Body of pancreas (tissue), 4 donors: ENCODE data around the gene APOA1. TPM values are rescaled to one million over a fixed set of nuclear protein-coding genes. Genes with fewer than 3 reads are reported as not detected.

Experiments used
- ATAC-seq: fragments of 150-250 bp; one replicate; pipeline ENCODE4 v1.9.1; 2016
- DNase-seq, 4 donors: peaks; one replicate each; pipeline ENCODE4 v3.0.0-alpha.2; 2019
- H3K27ac ChIP-seq, 4 donors: fragments of 200-600 bp; sonication (generic); 1 replicate in 3 of 4; 2 replicates in 1 of 4; pipeline versions ENCODE4 v1.5.1 to v1.6.1; 2016 to 2019; ENCODE audit warnings: mild to moderate bottlenecking in 1 of 4, mixed read lengths in 1 of 4, moderate library complexity in 1 of 4
- H3K27me3 ChIP-seq, 2 donors: fragments of 200-600 bp; sonication (generic); one replicate each; pipeline ENCODE4 v1.6.0; 2016; ENCODE audit warnings: mild to moderate bottlenecking in 1 of 2
- H3K36me3 ChIP-seq, 2 donors: fragments of 200-600 bp; sonication (generic); replicated peaks in 1 of 2; 2 replicates each; pipeline ENCODE4 v1.5.1; 2016; ENCODE audit warnings: low read depth in 2 of 2; ENCODE audit not compliant: insufficient read depth in 1 of 2
- H3K4me1 ChIP-seq: fragments of 200-600 bp; sonication (generic); one replicate; pipeline ENCODE4 v1.6.0; 2016
- H3K4me3 ChIP-seq, 2 donors: fragments of 200-600 bp; sonication (generic); 1 replicate in 1 of 2; 2 replicates in 1 of 2; pipeline ENCODE4 v1.5.1; 2016 to 2019
- H3K9me3 ChIP-seq, 3 donors: fragments of 200-600 bp; sonication (generic); 1 replicate in 2 of 3; 2 replicates in 1 of 3; pipeline ENCODE4 v1.5.1; 2016
- POLR2A ChIP-seq, 3 donors: fragments of 450-650 bp; IDR thresholded peaks; one replicate each; pipeline ENCODE4 v1.6.1; 2016; ENCODE audit warnings: antibody characterized with exemption in 3 of 3, mild to moderate bottlenecking in 2 of 3
- WGBS, 2 donors: methylation state at CpG; one replicate each; pipeline ENCODE4 v1.1.5; 2017; 5-methylcytosine and 5-hydroxymethylcytosine counted together
- intact Hi-C: fragments of 100-400 bp; cut with DNase I; formaldehyde crosslinking; loops from one replicate; pipeline ENCODE4 v1.15.1; 2023
- total RNA-seq, 2 donors: library from RNA; depleted of rRNA; stranded (reverse); fragments of >200 nt; gene quantifications; one replicate each; pipeline ENCODE4 v1.1.0, GENCODE V29; 2016
- TF ChIP-seq, protein P1 (sequence below), 7 experiments: fragments of 450-650 bp in 4 of 7; fragments of 200-600 bp in 3 of 7; sonication (generic) in 3 of 7; IDR thresholded peaks; one replicate each; pipeline ENCODE4 v1.5.1; 2016 to 2019; ENCODE audit warnings: antibody characterized with exemption in 7 of 7

The APOA1 gene
- total RNA-seq, 2 donors from 2014 or later, result 1.0 to 16.8 TPM

DNA sequence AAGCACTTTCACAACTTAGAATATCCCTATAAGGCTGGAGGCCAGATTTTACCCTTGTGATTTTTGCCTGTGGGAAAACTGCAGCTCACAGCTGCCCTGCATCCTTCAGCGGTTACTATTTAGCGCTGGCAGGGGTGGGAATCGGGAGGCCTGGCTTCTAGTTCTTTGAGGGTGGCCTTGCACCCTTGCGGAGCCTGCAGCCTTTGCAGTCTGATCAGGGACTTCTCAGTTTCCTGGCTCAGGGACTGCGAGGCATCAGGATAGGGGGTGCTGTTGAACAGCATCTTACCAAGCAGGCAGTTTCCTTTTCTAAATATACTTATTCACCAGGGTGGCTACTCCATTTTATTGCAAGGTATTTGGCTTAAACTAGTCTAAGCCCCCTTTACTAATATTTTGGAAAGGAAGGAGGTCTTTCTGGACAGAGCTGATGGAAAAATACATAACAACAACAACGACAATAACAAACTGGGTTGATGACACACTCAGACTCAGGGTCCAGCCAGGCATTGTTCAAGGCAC, 2.9 kb upstream of the APOA1 start:
- no peaks in the 10 kb centered on the region for H3K27me3 ChIP-seq
- H3K4me1 ChIP-seq, result peaks cover 18% of the 10 kb centered on the region
- intact Hi-C loops, result no loop called here
- H3K9me3 ChIP-seq, result no peaks in the 10 kb centered on the region
- H3K36me3 ChIP-seq, result peaks cover 0 to 7% of the 10 kb centered on the region in 2 donors
- no peak for ATAC-seq
- DNase-seq, result no peak
- TF ChIP-seq, protein P1, sequence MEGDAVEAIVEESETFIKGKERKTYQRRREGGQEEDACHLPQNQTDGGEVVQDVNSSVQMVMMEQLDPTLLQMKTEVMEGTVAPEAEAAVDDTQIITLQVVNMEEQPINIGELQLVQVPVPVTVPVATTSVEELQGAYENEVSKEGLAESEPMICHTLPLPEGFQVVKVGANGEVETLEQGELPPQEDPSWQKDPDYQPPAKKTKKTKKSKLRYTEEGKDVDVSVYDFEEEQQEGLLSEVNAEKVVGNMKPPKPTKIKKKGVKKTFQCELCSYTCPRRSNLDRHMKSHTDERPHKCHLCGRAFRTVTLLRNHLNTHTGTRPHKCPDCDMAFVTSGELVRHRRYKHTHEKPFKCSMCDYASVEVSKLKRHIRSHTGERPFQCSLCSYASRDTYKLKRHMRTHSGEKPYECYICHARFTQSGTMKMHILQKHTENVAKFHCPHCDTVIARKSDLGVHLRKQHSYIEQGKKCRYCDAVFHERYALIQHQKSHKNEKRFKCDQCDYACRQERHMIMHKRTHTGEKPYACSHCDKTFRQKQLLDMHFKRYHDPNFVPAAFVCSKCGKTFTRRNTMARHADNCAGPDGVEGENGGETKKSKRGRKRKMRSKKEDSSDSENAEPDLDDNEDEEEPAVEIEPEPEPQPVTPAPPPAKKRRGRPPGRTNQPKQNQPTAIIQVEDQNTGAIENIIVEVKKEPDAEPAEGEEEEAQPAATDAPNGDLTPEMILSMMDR (IDR thresholded peaks at IDR 0.05), result no peak
- TF ChIP-seq POLR2A (IDR thresholded peaks at IDR 0.05), result no peak
- no peak overlapping the region for H3K4me3 ChIP-seq
- H3K27ac ChIP-seq, result no peak overlapping the region
- 26 to 39% methylated on average over 6 of the region's 6 CpGs for WGBS, 2 donors

DNA sequence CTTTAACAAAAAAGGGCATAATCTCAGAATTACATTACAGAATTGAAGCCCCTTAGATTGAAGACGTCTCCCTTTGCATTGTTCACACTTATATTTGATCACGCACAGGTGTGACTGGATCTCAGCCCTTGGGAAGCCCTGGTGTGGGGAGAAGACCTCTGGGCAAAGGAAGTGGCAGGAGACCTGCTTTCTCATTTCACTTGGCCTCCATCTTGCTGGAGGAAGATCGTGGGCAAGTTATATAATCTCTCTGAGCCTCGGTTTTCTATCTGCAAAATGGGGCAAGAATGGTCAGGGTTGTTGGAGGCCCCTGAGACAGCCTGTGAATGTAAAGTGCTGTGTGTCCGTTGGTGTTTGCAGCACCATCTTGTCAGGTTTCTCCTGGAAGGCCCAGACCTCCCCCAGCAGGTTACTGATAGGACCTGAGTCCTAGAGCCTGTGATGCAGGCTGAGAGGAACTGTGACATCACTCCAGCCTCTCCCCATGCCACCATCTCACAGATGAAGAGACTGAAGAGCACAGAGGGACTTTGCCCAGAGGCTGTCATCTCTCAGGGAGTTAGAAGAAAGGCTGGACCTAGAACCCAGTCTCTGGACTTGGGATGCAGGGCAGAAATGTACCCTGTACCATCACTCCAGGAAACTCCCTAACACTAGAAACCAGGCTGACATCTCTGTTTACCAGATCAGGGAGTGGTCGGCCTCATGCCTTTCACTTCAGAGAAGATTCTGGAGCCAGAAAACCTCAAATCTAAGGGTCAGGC, 1.1 kb upstream of the APOA1 start:
- no peaks in the 10 kb centered on the region for H3K9me3 ChIP-seq
- no peaks in the 10 kb centered on the region for H3K27me3 ChIP-seq
- H3K27ac ChIP-seq, result no peak overlapping the region
- no peak for ATAC-seq
- intact Hi-C loops, result loop anchor here (5.0 kb wide), 1 partner anchor 46 kb away; the partner anchor contains the start of gene APOA5
- H3K4me1 ChIP-seq, result peaks cover 34% of the 10 kb centered on the region
- no peak for DNase-seq
- no peak overlapping the region for H3K4me3 ChIP-seq
- peaks cover 0 to under 1% of the 10 kb centered on the region in 2 donors for H3K36me3 ChIP-seq
- no peak for TF ChIP-seq POLR2A (IDR thresholded peaks at IDR 0.05)
- TF ChIP-seq, protein P1 (IDR thresholded peaks at IDR 0.05), result no peak
- 77 to 81% methylated on average over 6 of the region's 6 CpGs for WGBS, 2 donors

DNA sequence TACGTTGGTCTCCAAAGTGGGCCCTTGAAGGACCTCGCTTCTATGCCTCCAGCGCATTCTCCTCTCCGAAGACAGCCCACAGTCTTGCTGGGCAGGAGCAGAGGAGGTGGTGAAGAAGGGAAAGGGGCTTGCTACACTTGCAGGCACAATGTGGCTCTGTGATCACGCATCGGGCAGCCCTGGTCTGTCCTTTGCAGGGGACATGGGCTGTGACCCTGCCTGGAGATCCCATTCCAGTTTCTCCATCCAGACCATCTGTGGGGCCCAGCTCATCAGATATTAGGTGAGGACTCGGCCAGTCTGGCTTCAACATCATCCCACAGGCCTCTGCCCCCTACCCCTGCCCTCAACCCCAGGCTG, 810 bp downstream of the APOA1 start:
- Histone ChIP-seq H3K9me3 (no peaks in the 10 kb centered on the region), H3K4me1 (peaks cover 52% of the 10 kb centered on the region), H3K27ac (no peak overlapping the region), H3K27me3 (no peaks in the 10 kb centered on the region), H3K36me3 (no peaks in the 10 kb centered on the region), H3K4me3 (no peak overlapping the region)
- no peak for TF ChIP-seq POLR2A (IDR thresholded peaks at IDR 0.05)
- TF ChIP-seq, protein P1 (IDR thresholded peaks at IDR 0.05), result no peak
- ATAC-seq (no peak), DNase-seq (no peak)
- intact Hi-C loops, result loop anchor here (5.0 kb wide), 1 partner anchor 44 kb away; the partner anchor contains the start of gene APOA5
- WGBS, 2 donors, result 74 to 91% methylated on average over 5 to 7 of the region's 7 CpGs

DNA sequence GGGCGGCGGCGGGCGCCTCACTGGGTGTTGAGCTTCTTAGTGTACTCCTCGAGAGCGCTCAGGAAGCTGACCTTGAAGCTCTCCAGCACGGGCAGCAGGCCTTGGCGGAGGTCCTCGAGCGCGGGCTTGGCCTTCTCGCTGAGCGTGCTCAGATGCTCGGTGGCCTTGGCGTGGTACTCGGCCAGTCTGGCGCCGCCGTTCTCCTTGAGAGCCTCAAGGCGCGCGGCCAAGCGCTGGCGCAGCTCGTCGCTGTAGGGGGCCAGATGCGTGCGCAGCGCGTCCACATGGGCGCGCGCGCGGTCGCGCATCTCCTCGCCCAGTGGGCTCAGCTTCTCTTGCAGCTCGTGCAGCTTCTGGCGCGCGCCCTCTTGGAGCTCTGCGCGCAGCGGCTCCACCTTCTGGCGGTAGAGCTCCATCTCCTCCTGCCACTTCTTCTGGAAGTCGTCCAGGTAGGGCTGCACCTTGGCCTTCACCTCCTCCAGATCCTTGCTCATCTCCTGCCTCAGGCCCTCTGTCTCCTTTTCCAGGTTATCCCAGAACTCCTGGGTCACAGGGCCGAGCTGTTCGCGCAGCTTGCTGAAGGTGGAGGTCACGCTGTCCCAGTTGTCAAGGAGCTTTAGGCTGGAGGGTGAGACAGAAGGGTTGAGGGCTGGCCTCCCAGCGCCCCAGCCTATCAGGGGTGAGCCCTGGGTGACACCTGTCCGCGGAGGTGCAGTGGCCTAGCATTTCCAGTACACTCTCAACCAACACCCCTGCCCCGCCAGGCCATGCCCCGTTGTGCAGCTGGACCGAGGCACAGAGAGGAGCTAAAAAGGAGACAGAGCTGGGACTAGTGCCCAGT, 1.4 kb downstream of the APOA1 start:
- Histone ChIP-seq H3K4me3 (no peak overlapping the region), H3K36me3 (no peaks in the 10 kb centered on the region), H3K4me1 (peaks cover 57% of the 10 kb centered on the region), H3K9me3 (no peaks in the 10 kb centered on the region), H3K27me3 (no peaks in the 10 kb centered on the region), H3K27ac (peak overlapping the region in 3 of 4 donors; percentile 3 to 64 (median 54))
- intact Hi-C loops, result loop anchor here (5.0 kb wide), 1 partner anchor 44 kb away; the partner anchor contains the start of gene APOA5
- ATAC-seq, result peak; percentile 85
- 9 to 40% methylated on average over 6 to 57 of the region's 57 CpGs for WGBS, 2 donors
- DNase-seq, result peak; percentile 90 to 94 (median 90)
- TF ChIP-seq POLR2A (IDR thresholded peaks at IDR 0.05), result peak in 1 of 3 donors; percentile 7
- TF ChIP-seq, protein P1 (IDR thresholded peaks at IDR 0.05), result peak; percentile 41 to 89 (median 71)
